Measurements from ENCODE around the gene GALNT2. TPM values are rescaled to one million over a fixed set of nuclear protein-coding genes. Genes with fewer than 3 reads are reported as not detected.

Gene GALNT2
- total and polyA plus RNA-seq, 3 experiments from 2014 or later = 15.7 to 69.0 (median 65.6) TPM

DNA sequence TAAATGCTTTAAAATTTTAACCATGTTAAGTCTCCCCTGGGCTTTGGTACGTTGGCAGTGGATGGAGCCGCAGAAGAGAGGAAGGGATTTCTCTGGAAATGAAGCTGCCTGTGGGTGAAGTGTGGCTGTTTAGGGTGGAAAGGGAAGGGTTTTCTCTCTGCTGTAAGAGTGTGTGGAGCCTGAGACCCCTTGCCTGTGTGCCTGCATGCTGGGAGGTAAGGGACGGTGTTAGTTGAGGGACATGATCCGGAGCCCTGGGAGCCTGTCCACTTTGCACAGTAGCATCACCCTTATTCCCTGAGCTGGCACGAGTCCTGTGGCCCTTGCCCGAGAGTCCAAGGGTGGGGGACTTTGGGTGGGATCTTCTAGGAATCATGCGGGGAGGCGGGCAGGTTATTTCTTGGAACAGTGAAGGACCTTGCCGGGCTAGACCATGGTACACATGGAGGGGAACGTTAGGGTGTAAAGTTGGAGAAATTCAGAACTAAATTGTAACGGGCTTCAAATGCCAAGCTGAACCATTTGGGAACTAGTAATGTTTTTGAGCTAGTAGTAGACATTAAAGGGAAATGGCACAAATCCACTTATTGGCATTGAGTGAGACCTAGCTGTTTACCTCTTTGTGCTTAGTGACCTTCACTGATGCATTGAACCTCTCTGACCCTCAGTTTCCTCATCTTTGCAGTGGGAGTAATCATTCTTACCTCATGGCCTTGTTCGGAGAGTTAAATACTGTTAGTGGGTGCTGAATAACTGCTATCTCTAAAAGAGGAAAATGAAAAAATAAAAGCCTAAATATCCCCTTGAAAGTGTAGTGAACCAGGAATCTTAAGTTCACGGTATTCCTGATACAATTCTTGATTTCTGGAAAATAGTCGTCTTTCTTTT is 3.5 kb downstream of the GALNT2 start:
- POLR2A ChIA-PET = no interaction called here
- CTCF ChIA-PET = no interaction called here
- H3K4me3 Mint-ChIP-seq = no peak overlapping the region

DNA sequence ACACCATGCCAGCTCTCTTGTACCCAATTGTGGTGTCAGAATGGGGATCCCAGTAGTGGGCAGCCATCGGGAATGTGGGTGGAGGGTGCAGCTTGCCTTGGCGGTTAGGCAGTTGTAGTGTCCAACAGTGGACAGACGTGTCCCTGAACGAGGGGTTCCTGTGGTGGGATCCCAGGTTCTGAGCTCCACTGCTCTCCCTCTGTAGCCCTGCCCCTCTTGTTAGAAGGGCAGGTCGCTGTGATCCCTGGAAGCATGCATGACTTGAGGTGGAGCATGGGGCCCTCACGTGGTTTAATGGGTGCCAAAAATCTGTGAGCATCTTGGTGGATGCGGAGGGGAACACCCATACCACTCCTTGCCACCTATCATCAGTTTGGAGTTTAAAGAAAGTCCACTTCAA is 4.3 kb downstream of the GALNT2 start:
- H3K4me1 Mint-ChIP-seq = peaks cover 32 to 81% (median 57%) of the 10 kb centered on the region in 3 donors
- no peaks in the 10 kb centered on the region for H3K27me3 ChIP-seq (ENCODE audit: insufficient read depth, low read length, poor library complexity, severe bottlenecking)
- no peaks in the 10 kb centered on the region for H3K27me3 Mint-ChIP-seq
- no peaks in the 10 kb centered on the region for H3K9me3 Mint-ChIP-seq
- no peaks in the 10 kb centered on the region for H3K9me3 ChIP-seq (ENCODE audit: low read length)
- peaks cover 2% of the 10 kb centered on the region for H3K4me1 ChIP-seq (ENCODE audit: insufficient read depth, low read length)
- CTCF ChIA-PET = no interaction called here
- POLR2A ChIA-PET = no interaction called here
- peak overlapping the region in 1 of 7 donors; percentile 13 for H3K4me3 Mint-ChIP-seq
- no peak for DNase-seq
- no peaks in the 10 kb centered on the region for H3K36me3 ChIP-seq (ENCODE audit: insufficient read depth, low read length)
- no peak overlapping the region for H3K4me3 ChIP-seq (ENCODE audit: low read length)
- peaks cover 0 to 6% (median 3%) of the 10 kb centered on the region in 3 donors for H3K36me3 Mint-ChIP-seq
- H3K27ac Mint-ChIP-seq = peak overlapping the region in 1 of 8 donors; percentile 50
- H3K27ac ChIP-seq (ENCODE audit: low read depth, low read length) = no peak overlapping the region

More for the DNA sequence above, 3.5 kb downstream of the GALNT2 start:
- Histone ChIP-seq H3K27me3 (ENCODE audit: insufficient read depth, low read length, poor library complexity, severe bottlenecking) (no peaks in the 10 kb centered on the region), H3K4me3 (ENCODE audit: low read length) (no peak overlapping the region), H3K27ac (ENCODE audit: low read depth, low read length) (no peak overlapping the region), H3K4me1 (ENCODE audit: insufficient read depth, low read length) (peaks cover 6% of the 10 kb centered on the region), H3K9me3 (ENCODE audit: low read length) (no peaks in the 10 kb centered on the region), H3K36me3 (ENCODE audit: insufficient read depth, low read length) (no peaks in the 10 kb centered on the region)
- Mint-ChIP-seq H3K4me1 (peaks cover 34 to 75% (median 55%) of the 10 kb centered on the region in 3 donors), H3K27me3 (no peaks in the 10 kb centered on the region), H3K36me3 (peaks cover 0 to 4% (median 2%) of the 10 kb centered on the region in 3 donors), H3K9me3 (no peaks in the 10 kb centered on the region), H3K27ac (peak overlapping the region in 3 of 8 donors; percentile 15 to 33 (median 18))
- DNase-seq = no peak

- Histone ChIP-seq H3K36me3 (ENCODE audit: insufficient read depth, low read length) (no peaks in the 10 kb centered on the region), H3K27ac (ENCODE audit: low read depth, low read length) (no peak overlapping the region), H3K4me1 (ENCODE audit: insufficient read depth, low read length) (no peaks in the 10 kb centered on the region), H3K4me3 (ENCODE audit: low read length) (no peak overlapping the region), H3K27me3 (ENCODE audit: insufficient read depth, low read length, poor library complexity, severe bottlenecking) (no peaks in the 10 kb centered on the region), H3K9me3 (ENCODE audit: low read length) (no peaks in the 10 kb centered on the region)
- no peaks in the 10 kb centered on the region for H3K9me3 Mint-ChIP-seq
- H3K36me3 Mint-ChIP-seq = peaks cover 2 to 15% (median 7%) of the 10 kb centered on the region in 3 donors
- H3K4me3 Mint-ChIP-seq = peak overlapping the region in 1 of 7 donors; percentile 55
- no peak for DNase-seq
- peaks cover 36 to 88% (median 64%) of the 10 kb centered on the region in 3 donors for H3K4me1 Mint-ChIP-seq
- CTCF ChIA-PET = interaction anchor here (1.2 kb wide), 1 partner anchor 30 kb away, joined by 3 read pairs; no protein-coding TSS in a partner anchor
- POLR2A ChIA-PET = interaction anchor here (1.4 kb wide), 1 partner anchor 10 kb away, joined by 3 read pairs; no protein-coding TSS in a partner anchor
- peak overlapping the region in 1 of 8 donors; percentile 8 for H3K27ac Mint-ChIP-seq
- H3K27me3 Mint-ChIP-seq = no peaks in the 10 kb centered on the region
Measured at GRCh38 chr1:230072296-230072695, 5.3 kb downstream of the GALNT2 start.

- no peaks in the 10 kb centered on the region for H3K9me3 Mint-ChIP-seq
- Histone ChIP-seq H3K27ac (ENCODE audit: low read depth, low read length) (no peak overlapping the region), H3K4me1 (ENCODE audit: insufficient read depth, low read length) (no peaks in the 10 kb centered on the region), H3K36me3 (ENCODE audit: insufficient read depth, low read length) (no peaks in the 10 kb centered on the region), H3K4me3 (ENCODE audit: low read length) (no peak overlapping the region), H3K9me3 (ENCODE audit: low read length) (no peaks in the 10 kb centered on the region), H3K27me3 (ENCODE audit: insufficient read depth, low read length, poor library complexity, severe bottlenecking) (no peaks in the 10 kb centered on the region)
- peaks cover 36 to 90% (median 65%) of the 10 kb centered on the region in 3 donors for H3K4me1 Mint-ChIP-seq
- H3K27me3 Mint-ChIP-seq = no peaks in the 10 kb centered on the region
- DNase-seq = no peak
- peaks cover 3 to 14% (median 7%) of the 10 kb centered on the region in 3 donors for H3K36me3 Mint-ChIP-seq
- H3K27ac Mint-ChIP-seq = peak overlapping the region in 3 of 8 donors; percentile 1 to 19 (median 8)
- POLR2A ChIA-PET = interaction anchor here (1.4 kb wide), 1 partner anchor 10 kb away, joined by 3 read pairs; no protein-coding TSS in a partner anchor
- CTCF ChIA-PET = interaction anchor here (1.2 kb wide), 1 partner anchor 29 kb away, joined by 3 read pairs; no protein-coding TSS in a partner anchor
- peak overlapping the region in 1 of 7 donors; percentile 55 for H3K4me3 Mint-ChIP-seq
Measured at GRCh38 chr1:230072866-230073265, 5.8 kb downstream of the GALNT2 start.

GRCh38 chr1:230073371-230074035 is 6.5 kb downstream of the GALNT2 start:
- Histone ChIP-seq H3K27ac (ENCODE audit: low read depth, low read length) (no peak overlapping the region), H3K4me1 (ENCODE audit: insufficient read depth, low read length) (no peaks in the 10 kb centered on the region), H3K9me3 (ENCODE audit: low read length) (no peaks in the 10 kb centered on the region), H3K4me3 (ENCODE audit: low read length) (no peak overlapping the region), H3K36me3 (ENCODE audit: insufficient read depth, low read length) (no peaks in the 10 kb centered on the region), H3K27me3 (ENCODE audit: insufficient read depth, low read length, poor library complexity, severe bottlenecking) (no peaks in the 10 kb centered on the region)
- Mint-ChIP-seq H3K4me1 (peaks cover 33 to 87% (median 61%) of the 10 kb centered on the region in 3 donors), H3K4me3 (peak overlapping the region in 1 of 7 donors; percentile 55), H3K27me3 (no peaks in the 10 kb centered on the region), H3K27ac (peak overlapping the region in 2 of 8 donors; percentile 1 to 2), H3K36me3 (peaks cover 3 to 14% (median 7%) of the 10 kb centered on the region in 3 donors), H3K9me3 (no peaks in the 10 kb centered on the region)
- DNase-seq = no peak
- POLR2A ChIA-PET = no interaction called here
- CTCF ChIA-PET = no interaction called here

DNA sequence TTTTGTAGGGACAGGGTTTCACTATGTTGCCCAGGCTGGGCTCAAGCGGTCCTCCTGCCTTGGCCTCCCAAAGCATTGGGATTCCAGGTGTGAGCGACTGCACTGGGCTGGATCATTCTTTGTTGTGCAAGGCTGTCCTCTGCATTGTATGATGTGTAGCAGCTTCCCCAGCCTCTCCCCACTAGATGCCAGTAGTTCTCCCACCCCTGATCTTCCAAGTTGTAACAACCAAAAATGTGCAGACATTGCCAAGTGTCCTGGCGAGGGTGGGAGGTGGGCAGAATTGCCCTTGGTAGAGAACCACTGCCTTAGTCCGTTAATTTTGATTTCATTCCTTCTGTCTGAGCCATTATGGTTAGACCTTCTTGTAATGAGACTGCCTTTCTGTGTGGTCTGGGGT is 7.2 kb downstream of the GALNT2 start:
- Mint-ChIP-seq H3K4me1 (peaks cover 26 to 87% (median 53%) of the 10 kb centered on the region in 3 donors), H3K36me3 (peaks cover 3 to 13% (median 7%) of the 10 kb centered on the region in 3 donors), H3K4me3 (no peak overlapping the region), H3K27ac (no peak overlapping the region), H3K27me3 (no peaks in the 10 kb centered on the region), H3K9me3 (no peaks in the 10 kb centered on the region)
- H3K4me3 ChIP-seq (ENCODE audit: low read length) = no peak overlapping the region
- H3K4me1 ChIP-seq (ENCODE audit: insufficient read depth, low read length) = no peaks in the 10 kb centered on the region
- no peaks in the 10 kb centered on the region for H3K9me3 ChIP-seq (ENCODE audit: low read length)
- DNase-seq = no peak
- no peak overlapping the region for H3K27ac ChIP-seq (ENCODE audit: low read depth, low read length)
- H3K27me3 ChIP-seq (ENCODE audit: insufficient read depth, low read length, poor library complexity, severe bottlenecking) = no peaks in the 10 kb centered on the region
- CTCF ChIA-PET = no interaction called here
- POLR2A ChIA-PET = no interaction called here
- no peaks in the 10 kb centered on the region for H3K36me3 ChIP-seq (ENCODE audit: insufficient read depth, low read length)

GRCh38 chr1:230074762-230075161 is 7.7 kb downstream of the GALNT2 start:
- no peak overlapping the region for H3K4me3 Mint-ChIP-seq
- Histone ChIP-seq H3K9me3 (ENCODE audit: low read length) (no peaks in the 10 kb centered on the region), H3K27me3 (ENCODE audit: insufficient read depth, low read length, poor library complexity, severe bottlenecking) (no peaks in the 10 kb centered on the region), H3K4me1 (ENCODE audit: insufficient read depth, low read length) (no peaks in the 10 kb centered on the region), H3K4me3 (ENCODE audit: low read length) (no peak overlapping the region), H3K36me3 (ENCODE audit: insufficient read depth, low read length) (no peaks in the 10 kb centered on the region), H3K27ac (ENCODE audit: low read depth, low read length) (no peak overlapping the region)
- CTCF ChIA-PET = no interaction called here
- no peaks in the 10 kb centered on the region for H3K27me3 Mint-ChIP-seq
- H3K27ac Mint-ChIP-seq = peak overlapping the region in 1 of 8 donors; percentile 33
- no peak for DNase-seq
- peaks cover 26 to 87% (median 51%) of the 10 kb centered on the region in 3 donors for H3K4me1 Mint-ChIP-seq
- H3K36me3 Mint-ChIP-seq = peaks cover 3 to 13% (median 7%) of the 10 kb centered on the region in 3 donors
- POLR2A ChIA-PET = no interaction called here
- H3K9me3 Mint-ChIP-seq = no peaks in the 10 kb centered on the region
